ENCODE data around the gene PLIN5. TPM values are rescaled to one million over a fixed set of nuclear protein-coding genes. Genes with fewer than 3 reads are reported as not detected.
A peak's percentile ranks its signal among the peaks of the same experiment; 100 is the strongest.

Gene PLIN5
- total RNA-seq, 1 experiment from 2014 or later, result 8.1 TPM

DNA sequence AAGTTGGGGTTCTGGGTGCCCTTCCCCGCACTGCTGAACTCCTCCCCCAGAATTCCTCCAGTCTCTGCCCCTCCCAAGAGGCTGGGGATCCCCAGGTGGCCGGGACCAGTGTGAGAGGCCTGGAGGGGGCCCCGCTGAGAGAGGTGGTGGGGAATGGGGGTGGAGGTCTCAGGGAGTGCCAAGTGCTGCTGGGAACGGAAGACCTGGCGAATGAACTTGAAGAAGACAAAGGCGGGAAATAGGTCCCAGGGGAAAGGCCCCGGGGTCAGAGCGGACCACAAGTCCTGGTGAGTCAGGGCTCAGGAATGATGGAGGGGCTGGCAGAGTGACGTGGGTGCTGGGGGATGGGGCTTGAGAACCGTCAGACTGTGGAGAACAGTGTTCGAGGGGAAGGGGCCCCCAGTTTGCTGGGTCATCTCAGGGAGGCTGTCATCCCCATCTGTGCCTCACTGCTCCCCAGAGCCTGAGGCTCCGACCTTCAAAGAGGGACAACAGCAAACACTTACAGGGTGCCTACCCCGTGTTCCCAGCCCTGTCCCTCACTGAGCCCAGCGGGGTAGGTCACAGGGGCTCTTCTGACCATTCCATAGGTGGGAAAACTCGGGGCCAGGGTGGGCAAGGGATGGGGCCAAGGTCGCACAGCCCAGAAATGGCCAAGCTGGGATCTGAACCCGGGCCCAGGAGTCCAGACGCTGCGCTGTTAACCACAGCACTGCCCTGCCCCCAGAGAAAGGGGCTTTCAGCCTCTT, 40.4 kb upstream of the PLIN5 start:
- H3K9ac ChIP-seq (ENCODE audit: low read length), result peak overlapping the region; percentile 72
- no peaks in the 10 kb centered on the region for H4K20me1 ChIP-seq (ENCODE audit: insufficient read depth)
- H3K36me3 ChIP-seq (ENCODE audit: control insufficient read depth in 1 of 2, insufficient read depth in 2 of 2, low read length in 2 of 2), result no peaks in the 10 kb centered on the region
- peaks cover 51% of the 10 kb centered on the region for H3K79me2 ChIP-seq (ENCODE audit: insufficient read depth, low read length)
- H3K4me3 ChIP-seq (replicated peaks in 1 of 2; ENCODE audit: low read depth in 1 of 2, low read length in 2 of 2), result peak overlapping the region; percentile 28 to 55
- H3K9me3 ChIP-seq (ENCODE audit: control insufficient read depth in 1 of 2, insufficient read depth in 1 of 2, low read depth in 1 of 2, low read length in 2 of 2), result no peaks in the 10 kb centered on the region
- ATAC-seq (peak; percentile 72), DNase-seq (ENCODE audit: low read depth, low spot score) (no peak)
- ChIA-PET RAD21 (ENCODE audit: low non-redundant PET in 1 of 2, low total read pairs in 2 of 2, uncharacterized antibody in 2 of 2, unreplicated experiment in 2 of 2) (no interaction called here), CTCF (interaction anchor here (2.6 to 4.2 kb wide), 2 partner anchors 8 to 58 kb away, joined by 21 to 26 read pairs; no protein-coding TSS in a partner anchor), POLR2A (no interaction called here)
- TF ChIP-seq, protein P1, sequence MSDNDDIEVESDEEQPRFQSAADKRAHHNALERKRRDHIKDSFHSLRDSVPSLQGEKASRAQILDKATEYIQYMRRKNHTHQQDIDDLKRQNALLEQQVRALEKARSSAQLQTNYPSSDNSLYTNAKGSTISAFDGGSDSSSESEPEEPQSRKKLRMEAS (IDR thresholded peaks at IDR 0.05), result no peak
- TF ChIP-seq, protein P2, sequence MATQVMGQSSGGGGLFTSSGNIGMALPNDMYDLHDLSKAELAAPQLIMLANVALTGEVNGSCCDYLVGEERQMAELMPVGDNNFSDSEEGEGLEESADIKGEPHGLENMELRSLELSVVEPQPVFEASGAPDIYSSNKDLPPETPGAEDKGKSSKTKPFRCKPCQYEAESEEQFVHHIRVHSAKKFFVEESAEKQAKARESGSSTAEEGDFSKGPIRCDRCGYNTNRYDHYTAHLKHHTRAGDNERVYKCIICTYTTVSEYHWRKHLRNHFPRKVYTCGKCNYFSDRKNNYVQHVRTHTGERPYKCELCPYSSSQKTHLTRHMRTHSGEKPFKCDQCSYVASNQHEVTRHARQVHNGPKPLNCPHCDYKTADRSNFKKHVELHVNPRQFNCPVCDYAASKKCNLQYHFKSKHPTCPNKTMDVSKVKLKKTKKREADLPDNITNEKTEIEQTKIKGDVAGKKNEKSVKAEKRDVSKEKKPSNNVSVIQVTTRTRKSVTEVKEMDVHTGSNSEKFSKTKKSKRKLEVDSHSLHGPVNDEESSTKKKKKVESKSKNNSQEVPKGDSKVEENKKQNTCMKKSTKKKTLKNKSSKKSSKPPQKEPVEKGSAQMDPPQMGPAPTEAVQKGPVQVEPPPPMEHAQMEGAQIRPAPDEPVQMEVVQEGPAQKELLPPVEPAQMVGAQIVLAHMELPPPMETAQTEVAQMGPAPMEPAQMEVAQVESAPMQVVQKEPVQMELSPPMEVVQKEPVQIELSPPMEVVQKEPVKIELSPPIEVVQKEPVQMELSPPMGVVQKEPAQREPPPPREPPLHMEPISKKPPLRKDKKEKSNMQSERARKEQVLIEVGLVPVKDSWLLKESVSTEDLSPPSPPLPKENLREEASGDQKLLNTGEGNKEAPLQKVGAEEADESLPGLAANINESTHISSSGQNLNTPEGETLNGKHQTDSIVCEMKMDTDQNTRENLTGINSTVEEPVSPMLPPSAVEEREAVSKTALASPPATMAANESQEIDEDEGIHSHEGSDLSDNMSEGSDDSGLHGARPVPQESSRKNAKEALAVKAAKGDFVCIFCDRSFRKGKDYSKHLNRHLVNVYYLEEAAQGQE (IDR thresholded peaks at IDR 0.05; ENCODE audit: low read depth), result no peak
- TF ChIP-seq JUND (IDR thresholded peaks at IDR 0.05), result peak; percentile 79
- H3K27me3 ChIP-seq (ENCODE audit: insufficient read depth, low read length), result no peaks in the 10 kb centered on the region
- peak overlapping the region; percentile 81 for H3K27ac ChIP-seq (ENCODE audit: low read depth, low read length)
- no peaks in the 10 kb centered on the region for H3K9me2 ChIP-seq (ENCODE audit: insufficient read depth)
- H3K4me2 ChIP-seq (ENCODE audit: low read length), result peak overlapping the region; percentile 88
- no TSS peak for BruUV-seq (replicated peaks)
- intact Hi-C loops (cut with micrococcal nuclease), result loop anchor here (5.0 to 10.0 kb wide), 2 partner anchors 57 to 229 kb away; no protein-coding TSS in a partner anchor
- H3K4me1 ChIP-seq (ENCODE audit: control insufficient read depth in 1 of 2, insufficient read depth in 2 of 2, low read length in 2 of 2), result peaks cover 50 to 61% of the 10 kb centered on the region in 2 experiments
- H2AFZ ChIP-seq (ENCODE audit: low read depth, low read length, poor library complexity, severe bottlenecking), result no peak overlapping the region

All from HCT116 (cell line).